Neutrophil (primary cell): ENCODE data around the gene SLC25A44.

Experiments used
- H3K27ac ChIP-seq: fragments of 200-600 bp; sonication (generic); 2 replicates; pipeline ENCODE4 v1.5.1; 2016; ENCODE audit warnings: mild to moderate bottlenecking, moderate library complexity
- H3K27me3 ChIP-seq: fragments of 200-600 bp; sonication (generic); 2 replicates; pipeline ENCODE4 v1.6.0; 2016; ENCODE audit warnings: mild to moderate bottlenecking
- H3K36me3 ChIP-seq: fragments of 200-600 bp; sonication (generic); 2 replicates; pipeline ENCODE4 v1.5.1; 2017
- H3K4me1 ChIP-seq, 2 experiments: fragments of 200-600 bp in 1 of 2; sonication (generic) in 1 of 2; 1 replicate in 1 of 2; 2 replicates in 1 of 2; pipeline versions ENCODE4 v1.5.1 to v1.6.1; 2013 to 2016; ENCODE audit warnings: low read depth in 1 of 2, low read length in 1 of 2, mild to moderate bottlenecking in 1 of 2, moderate library complexity in 1 of 2; ENCODE audit not compliant: control insufficient read depth in 1 of 2, insufficient read depth in 1 of 2
- H3K4me3 ChIP-seq, 2 experiments: fragments of 200-600 bp in 1 of 2; sonication (generic) in 1 of 2; 1 replicate in 1 of 2; 2 replicates in 1 of 2; pipeline ENCODE4 v1.5.1; 2013 to 2016; ENCODE audit warnings: low read depth in 1 of 2, low read length in 1 of 2, mild to moderate bottlenecking in 1 of 2, moderate library complexity in 1 of 2
- H3K9me3 ChIP-seq: fragments of 200-600 bp; sonication (generic); 2 replicates; pipeline ENCODE4 v1.5.1; 2016
- CTCF ChIP-seq: fragments of 200-600 bp; sonication (generic); IDR thresholded peaks from 2 replicates; pipeline ENCODE4 v1.5.1; 2016; ENCODE audit warnings: antibody characterized with exemption

Gene SLC25A44

GRCh38 chr1:156238248-156238647, 44.3 kb downstream of the SLC25A44 start:
- Histone ChIP-seq H3K9me3 (no peaks in the 10 kb centered on the region), H3K36me3 (peaks cover 89% of the 10 kb centered on the region), H3K27ac (no peak overlapping the region), H3K4me3 (no peak overlapping the region), H3K27me3 (no peaks in the 10 kb centered on the region), H3K4me1 (no peaks in the 10 kb centered on the region)
- TF ChIP-seq CTCF = no peak

DNA sequence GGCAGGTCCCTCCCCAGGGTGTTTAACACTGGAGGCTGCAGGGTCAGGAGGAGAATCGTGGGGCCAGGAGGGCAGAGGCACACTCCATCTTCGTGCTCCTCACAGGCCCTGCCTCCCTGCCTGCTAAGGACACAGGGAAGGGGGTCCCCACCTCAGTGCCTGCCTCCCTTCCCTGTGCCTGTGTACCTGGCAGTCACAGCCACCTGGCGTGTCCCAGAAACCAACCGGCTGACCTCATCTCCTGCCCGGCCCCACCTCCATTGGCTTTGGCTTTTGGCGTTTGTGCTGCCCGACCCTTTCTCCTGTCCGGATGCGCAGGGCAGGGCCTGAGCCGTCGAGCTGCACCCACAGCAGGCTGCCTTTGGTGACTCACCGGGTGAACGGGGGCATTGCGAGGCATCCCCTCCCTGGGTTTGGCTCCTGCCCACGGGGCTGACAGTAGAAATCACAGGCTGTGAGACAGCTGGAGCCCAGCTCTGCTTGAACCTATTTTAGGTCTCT, 47.5 kb downstream of the SLC25A44 start:
- peaks cover 61% of the 10 kb centered on the region for H3K36me3 ChIP-seq
- no peak for TF ChIP-seq CTCF
- no peaks in the 10 kb centered on the region for H3K9me3 ChIP-seq
- no peak overlapping the region for H3K27ac ChIP-seq
- peaks cover 22% of the 10 kb centered on the region for H3K27me3 ChIP-seq
- peaks cover 10 to 11% of the 10 kb centered on the region in 2 experiments for H3K4me1 ChIP-seq
- no peak overlapping the region for H3K4me3 ChIP-seq

GRCh38 chr1:156241926-156242325, 48.0 kb downstream of the SLC25A44 start, which contains the start of gene BGLAP:
Gene BGLAP, plus strand, starts transcription at chr1:156242184. Its CDS starts 48 bp downstream, at chr1:156242232.
- Histone ChIP-seq H3K9me3 (no peaks in the 10 kb centered on the region), H3K4me3 (no peak within 1 kb of the TSS), H3K27me3 (peaks cover 28% of the 10 kb centered on the region), H3K4me1 (peaks cover 10 to 11% of the 10 kb centered on the region in 2 experiments), H3K36me3 (peaks cover 55% of the 10 kb centered on the region), H3K27ac (no peak within 1 kb of the TSS)
- no peak for TF ChIP-seq CTCF

- TF ChIP-seq CTCF = no peak
- Histone ChIP-seq H3K9me3 (no peaks in the 10 kb centered on the region), H3K36me3 (peaks cover 51% of the 10 kb centered on the region), H3K27me3 (peaks cover 34% of the 10 kb centered on the region), H3K4me3 (no peak overlapping the region), H3K27ac (no peak overlapping the region), H3K4me1 (peaks cover 10 to 11% of the 10 kb centered on the region in 2 experiments)
These were observed 48.8 kb downstream of the SLC25A44 start for GRCh38 chr1:156242738-156243137.

DNA sequence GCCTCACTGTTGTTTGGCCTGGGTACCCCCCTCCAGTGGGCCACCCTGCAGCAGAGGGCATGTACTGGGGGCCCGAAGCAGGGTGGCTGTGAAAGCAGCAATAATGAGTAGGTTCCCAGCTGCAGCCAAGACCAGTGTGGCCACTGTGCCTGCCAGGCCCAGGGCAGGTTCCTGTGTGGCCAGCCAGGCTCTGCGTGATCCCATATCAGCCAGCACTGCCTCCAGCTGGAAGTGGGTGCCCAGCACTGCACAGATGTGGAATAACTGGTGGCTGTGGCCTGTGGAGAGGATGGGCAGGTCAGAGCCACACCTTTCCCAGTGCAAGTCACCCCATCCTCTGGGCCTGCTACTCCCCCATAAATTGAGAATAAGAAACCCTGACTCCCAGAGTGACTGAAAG, 50.2 kb downstream of the SLC25A44 start:
- Histone ChIP-seq H3K4me3 (no peak overlapping the region), H3K27ac (no peak overlapping the region), H3K27me3 (peaks cover 34% of the 10 kb centered on the region), H3K9me3 (no peaks in the 10 kb centered on the region), H3K36me3 (peaks cover 48% of the 10 kb centered on the region), H3K4me1 (peaks cover 10 to 11% of the 10 kb centered on the region in 2 experiments)
- TF ChIP-seq CTCF = no peak
